Breast epithelium (tissue), 4 donors: Measurements from ENCODE around the gene ATXN7L1. TPM values are rescaled to one million over a fixed set of nuclear protein-coding genes. Genes with fewer than 3 reads are reported as not detected.

Experiments used
- DNase-seq, 2 donors: peaks; one replicate each; pipeline ENCODE4 v3.0.0-alpha.2; 2019; ENCODE audit warnings: low spot score in 2 of 2
- H3K27ac ChIP-seq, 2 donors: fragments of 200-600 bp; sonication (generic) in 1 of 2; one replicate each; pipeline ENCODE4 v1.5.1; 2016 to 2019; ENCODE audit warnings: mild to moderate bottlenecking in 1 of 2
- H3K27me3 ChIP-seq, 2 donors: fragments of 200-600 bp; sonication (generic) in 1 of 2; one replicate each; pipeline versions ENCODE4 v1.5.1 to v1.6.0; 2017 to 2019; ENCODE audit warnings: control low read depth in 1 of 2, mild to moderate bottlenecking in 1 of 2
- H3K36me3 ChIP-seq: fragments of 200-600 bp; one replicate; pipeline ENCODE4 v1.5.1; 2019
- H3K4me1 ChIP-seq, 2 donors: fragments of 200-600 bp; sonication (generic); one replicate each; pipeline ENCODE4 v1.5.1; 2016 to 2019; ENCODE audit warnings: control low read depth in 1 of 2
- H3K4me3 ChIP-seq, 3 donors: fragments of 200-600 bp; sonication (generic); 1 replicate in 2 of 3; 2 replicates in 1 of 3; pipeline ENCODE4 v1.5.1; 2016 to 2019; ENCODE audit warnings: mild to moderate bottlenecking in 3 of 3, moderate library complexity in 2 of 3
- H3K9me3 ChIP-seq, 2 donors: fragments of 200-600 bp; sonication (generic) in 1 of 2; one replicate each; pipeline ENCODE4 v1.5.1; 2016 to 2019; ENCODE audit warnings: control low read depth in 1 of 2
- POLR2A ChIP-seq: fragments of 450-650 bp; IDR thresholded peaks from one replicate; pipeline ENCODE4 v1.6.1; 2016; ENCODE audit warnings: antibody characterized with exemption, mild to moderate bottlenecking, moderate library complexity
- POLR2AphosphoS5 ChIP-seq, 3 donors: sonication (generic); formaldehyde crosslinking; IDR thresholded peaks; one replicate each; pipeline ENCODE4 v1.6.1; 2017; ENCODE audit warnings: antibody characterized with exemption in 3 of 3
- intact Hi-C: fragments of 100-400 bp; cut with DNase I; formaldehyde crosslinking; loops from one replicate; pipeline ENCODE4 v1.15.1; 2023; ENCODE audit warnings: low total_unique reads
- total RNA-seq, 3 donors: library from RNA; depleted of rRNA; stranded (reverse); fragments of >200 nt; gene quantifications; one replicate each; pipeline ENCODE4 v1.1.0, GENCODE V29; 2016
- TF ChIP-seq, protein P1 (sequence below), 3 donors: fragments of 450-650 bp; IDR thresholded peaks; one replicate each; pipeline ENCODE4 v1.5.1; 2016 to 2017; ENCODE audit warnings: antibody characterized with exemption in 3 of 3, mild to moderate bottlenecking in 3 of 3, moderate library complexity in 3 of 3

The ATXN7L1 gene
- total RNA-seq, 3 donors from 2014 or later = 10.7 to 18.4 (median 12.5) TPM

DNA sequence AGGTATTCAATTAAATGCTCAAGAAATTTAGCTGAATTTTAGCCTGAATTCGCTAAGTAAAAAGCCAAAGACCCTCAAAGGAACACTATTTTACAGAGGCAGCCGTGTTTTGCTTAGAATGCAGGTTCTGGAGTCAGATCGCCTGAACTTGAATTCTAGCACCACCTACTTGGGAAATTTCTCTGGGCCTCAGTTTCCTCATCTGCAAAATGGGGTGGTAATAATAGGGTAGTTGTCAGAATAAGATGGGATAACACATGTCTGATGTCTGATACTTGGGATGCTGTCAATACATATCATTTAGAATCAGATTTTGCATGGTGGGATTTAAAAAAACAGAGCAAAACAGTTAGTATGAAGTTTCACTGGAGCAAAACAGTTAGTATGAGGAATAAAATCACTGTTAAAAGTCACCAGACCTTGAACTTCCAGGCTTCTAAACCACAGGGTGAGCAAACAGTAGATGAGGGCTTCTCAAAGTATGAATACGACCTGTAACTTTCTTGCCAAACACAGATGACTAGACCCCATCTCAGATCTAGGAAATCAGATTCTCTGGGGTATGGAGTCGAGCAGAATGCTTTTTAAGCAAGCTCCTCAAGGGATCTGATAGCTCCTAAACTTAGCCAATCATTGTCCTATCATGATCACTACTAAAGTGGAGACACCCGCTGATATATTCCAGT lies 75.4 kb downstream of the ATXN7L1 start:
- Histone ChIP-seq H3K27me3 (no peaks in the 10 kb centered on the region), H3K36me3 (no peaks in the 10 kb centered on the region), H3K4me1 (no peaks in the 10 kb centered on the region), H3K9me3 (no peaks in the 10 kb centered on the region), H3K4me3 (no peak overlapping the region), H3K27ac (no peak overlapping the region)
- TF ChIP-seq, protein P1, sequence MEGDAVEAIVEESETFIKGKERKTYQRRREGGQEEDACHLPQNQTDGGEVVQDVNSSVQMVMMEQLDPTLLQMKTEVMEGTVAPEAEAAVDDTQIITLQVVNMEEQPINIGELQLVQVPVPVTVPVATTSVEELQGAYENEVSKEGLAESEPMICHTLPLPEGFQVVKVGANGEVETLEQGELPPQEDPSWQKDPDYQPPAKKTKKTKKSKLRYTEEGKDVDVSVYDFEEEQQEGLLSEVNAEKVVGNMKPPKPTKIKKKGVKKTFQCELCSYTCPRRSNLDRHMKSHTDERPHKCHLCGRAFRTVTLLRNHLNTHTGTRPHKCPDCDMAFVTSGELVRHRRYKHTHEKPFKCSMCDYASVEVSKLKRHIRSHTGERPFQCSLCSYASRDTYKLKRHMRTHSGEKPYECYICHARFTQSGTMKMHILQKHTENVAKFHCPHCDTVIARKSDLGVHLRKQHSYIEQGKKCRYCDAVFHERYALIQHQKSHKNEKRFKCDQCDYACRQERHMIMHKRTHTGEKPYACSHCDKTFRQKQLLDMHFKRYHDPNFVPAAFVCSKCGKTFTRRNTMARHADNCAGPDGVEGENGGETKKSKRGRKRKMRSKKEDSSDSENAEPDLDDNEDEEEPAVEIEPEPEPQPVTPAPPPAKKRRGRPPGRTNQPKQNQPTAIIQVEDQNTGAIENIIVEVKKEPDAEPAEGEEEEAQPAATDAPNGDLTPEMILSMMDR (IDR thresholded peaks at IDR 0.05) = no peak
- TF ChIP-seq POLR2AphosphoS5 (IDR thresholded peaks at IDR 0.05) (no peak), POLR2A (no peak)
- DNase-seq = no peak
- intact Hi-C loops = no loop called here

DNA sequence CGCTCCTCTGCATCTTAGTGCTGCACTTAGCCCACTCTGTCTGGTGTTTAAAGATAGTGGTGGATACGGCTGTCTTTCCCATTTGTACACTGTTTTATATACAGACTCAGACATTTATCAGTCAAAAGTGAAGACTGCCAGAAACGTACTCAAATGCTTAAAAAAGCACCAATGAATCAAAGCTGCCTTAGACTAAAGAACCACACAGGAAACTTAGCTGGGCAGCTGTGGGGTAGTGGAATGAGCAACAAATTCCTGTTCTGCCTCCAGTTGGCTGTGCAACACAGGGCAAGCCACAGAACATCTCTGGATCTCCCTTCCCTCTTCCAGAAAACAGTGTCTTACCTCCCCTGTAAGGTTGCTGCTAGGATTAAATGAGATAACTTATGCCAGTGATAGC lies 76.0 kb downstream of the ATXN7L1 start:
- Histone ChIP-seq H3K36me3 (no peaks in the 10 kb centered on the region), H3K4me3 (no peak overlapping the region), H3K27me3 (no peaks in the 10 kb centered on the region), H3K4me1 (no peaks in the 10 kb centered on the region), H3K27ac (no peak overlapping the region), H3K9me3 (no peaks in the 10 kb centered on the region)
- TF ChIP-seq POLR2A = no peak
- no peak for DNase-seq
- intact Hi-C loops = no loop called here

DNA sequence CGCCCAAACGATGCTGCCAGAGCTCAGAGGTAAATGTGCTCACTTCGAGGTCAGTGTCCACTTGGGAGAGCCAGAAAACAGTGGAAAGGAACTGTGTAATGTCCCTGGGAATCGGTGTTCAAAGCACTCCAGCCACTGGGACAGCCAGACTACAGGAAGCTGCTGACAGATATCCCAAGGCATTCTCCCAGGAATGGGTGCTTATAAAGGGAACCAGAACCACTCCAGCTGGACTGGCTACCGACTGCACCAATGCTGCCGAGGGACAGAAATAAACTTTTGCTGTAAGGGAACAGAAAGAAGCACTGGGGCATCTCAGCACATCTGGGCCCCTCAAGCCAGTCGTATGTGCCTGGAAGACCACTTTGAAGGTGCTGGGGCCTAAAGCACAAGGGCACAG lies 76.7 kb downstream of the ATXN7L1 start:
- intact Hi-C loops = no loop called here
- DNase-seq = no peak
- TF ChIP-seq, protein P1 (IDR thresholded peaks at IDR 0.05) = no peak
- no peak for TF ChIP-seq POLR2A
- TF ChIP-seq POLR2AphosphoS5 (IDR thresholded peaks at IDR 0.05) = no peak
- Histone ChIP-seq H3K4me1 (no peaks in the 10 kb centered on the region), H3K27ac (no peak overlapping the region), H3K4me3 (no peak overlapping the region), H3K9me3 (no peaks in the 10 kb centered on the region), H3K36me3 (no peaks in the 10 kb centered on the region), H3K27me3 (no peaks in the 10 kb centered on the region)

DNA sequence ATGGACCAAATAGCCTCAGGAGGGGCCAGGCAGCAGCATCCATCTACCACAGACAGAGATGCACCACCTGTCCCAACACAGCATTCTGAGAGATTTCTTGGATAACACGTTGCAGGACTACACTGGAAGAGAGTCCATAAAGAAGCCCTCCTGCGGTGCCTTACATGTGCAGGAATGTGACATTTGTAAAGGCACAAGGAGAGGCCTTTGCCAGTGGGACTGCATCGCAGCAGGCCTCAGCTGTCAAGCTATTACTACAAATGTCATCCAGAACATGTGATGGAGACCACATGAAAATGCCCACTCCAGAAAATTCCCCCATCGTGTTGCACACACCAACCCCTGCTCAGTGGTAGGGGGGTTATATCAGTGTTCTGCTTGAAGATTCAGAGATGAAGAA lies 77.4 kb downstream of the ATXN7L1 start:
- Histone ChIP-seq H3K4me1 (no peaks in the 10 kb centered on the region), H3K36me3 (no peaks in the 10 kb centered on the region), H3K27me3 (no peaks in the 10 kb centered on the region), H3K9me3 (no peaks in the 10 kb centered on the region), H3K4me3 (no peak overlapping the region), H3K27ac (no peak overlapping the region)
- DNase-seq = no peak
- no peak for TF ChIP-seq POLR2A
- TF ChIP-seq, protein P1 (IDR thresholded peaks at IDR 0.05) = no peak
- no peak for TF ChIP-seq POLR2AphosphoS5 (IDR thresholded peaks at IDR 0.05)
- intact Hi-C loops = no loop called here

DNA sequence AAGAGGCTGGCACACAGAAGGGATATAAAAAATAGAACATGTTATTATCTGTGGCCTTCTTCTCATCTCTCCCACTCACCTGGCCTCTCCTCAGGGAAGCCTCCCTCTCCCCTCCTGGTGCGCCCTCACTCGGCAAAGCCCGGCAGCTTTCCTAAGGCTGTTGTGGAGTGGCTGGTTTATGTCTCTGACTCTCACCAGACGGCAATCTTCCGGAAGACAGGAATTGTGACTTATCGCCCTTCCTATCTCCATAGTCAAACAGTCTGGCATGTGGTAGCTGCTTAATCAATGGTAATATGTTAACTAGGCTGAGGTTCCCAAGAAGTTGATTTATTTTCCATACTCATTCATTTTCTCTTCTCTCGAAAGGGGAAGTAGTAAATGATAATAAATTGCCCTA lies 78.7 kb downstream of the ATXN7L1 start:
- Histone ChIP-seq H3K4me1 (no peaks in the 10 kb centered on the region), H3K27ac (no peak overlapping the region), H3K36me3 (no peaks in the 10 kb centered on the region), H3K4me3 (no peak overlapping the region), H3K27me3 (no peaks in the 10 kb centered on the region), H3K9me3 (no peaks in the 10 kb centered on the region)
- no peak for DNase-seq
- intact Hi-C loops = no loop called here
- TF ChIP-seq POLR2A = no peak
- TF ChIP-seq, protein P1 (IDR thresholded peaks at IDR 0.05) = no peak
- no peak for TF ChIP-seq POLR2AphosphoS5 (IDR thresholded peaks at IDR 0.05)
